HepG2 (cell line): Measurements from ENCODE around the gene IMP3. TPM values are rescaled to one million over a fixed set of nuclear protein-coding genes. Genes with fewer than 3 reads are reported as not detected.

Source experiments
- ATAC-seq: fragments of 200-7000 bp; cut with Tn5 transposase; 3 replicates; pipeline ENCODE4 v1.9.1; 2020; ENCODE audit warnings: mild to moderate bottlenecking, moderate library complexity
- BruUV-seq: library from RNA; stranded (reverse); fragments of 400-500 nt; replicated peaks from 2 replicates; lab custom pipeline; 2021; lab: Mats Ljungman, UMichigan
- CTCF ChIA-PET: fragments of 300-600 bp; formaldehyde crosslinking; extraction: SDS; loops from one replicate; lab custom pipeline; 2021; ENCODE audit warnings: low total read pairs, inconsistent platforms, low intra/inter-chr PET ratio; lab: Yijun Ruan, JAX
- POLR2A ChIA-PET: fragments of 350-600 bp; sonication (Branson Sonifier 250); formaldehyde crosslinking; loops from one replicate; lab custom pipeline; 2020; ENCODE audit warnings: antibody characterized with exemption, inconsistent platforms; lab: Yijun Ruan, JAX
- DNase-seq: peaks from one replicate; pipeline ENCODE4 v3.0.0-alpha.2; 2015; ENCODE audit warnings: low spot score
- FAIRE-seq: peaks from 3 replicates; lab custom pipeline; 2011; peaks lifted over from hg19 to GRCh38; lab: Jason Lieb, UNC
- H2AFZ ChIP-seq: one replicate; pipeline ENCODE4 v1.6.1; 2011; ENCODE audit warnings: low read length, inconsistent platforms
- H3K27ac ChIP-seq: fragments of 300-600 bp; 3 replicates; pipeline ENCODE4 v1.8.0; 2011; ENCODE audit warnings: mixed run types, mild to moderate bottlenecking, mixed read lengths, low read length, inconsistent platforms; ENCODE audit not compliant: insufficient read depth; ENCODE audit errors: extremely low read length
- H3K27me3 ChIP-seq, 2 experiments: fragments of 200-600 bp in 1 of 2; 2 replicates in 1 of 2; 3 replicates in 1 of 2; pipeline versions ENCODE4 v1.6.0 to v1.8.0; 2011; ENCODE audit warnings: low read length in 2 of 2, mild to moderate bottlenecking in 2 of 2, moderate library complexity in 2 of 2, inconsistent platforms in 1 of 2; ENCODE audit not compliant: insufficient read depth in 2 of 2, control insufficient read depth in 1 of 2
- H3K36me3 ChIP-seq, 2 experiments: fragments of 200-600 bp in 1 of 2; replicated peaks in 1 of 2; 2 replicates in 1 of 2; 3 replicates in 1 of 2; pipeline versions ENCODE4 v1.5.1 to v1.8.0; 2011; ENCODE audit warnings: low read length in 2 of 2, inconsistent platforms in 1 of 2; ENCODE audit not compliant: insufficient read depth in 2 of 2, control insufficient read depth in 1 of 2
- H3K4me1 ChIP-seq: 2 replicates; pipeline ENCODE4 v1.5.1; 2012; ENCODE audit warnings: low read length, inconsistent platforms; ENCODE audit not compliant: insufficient read depth
- H3K4me2 ChIP-seq: 2 replicates; pipeline ENCODE4 v1.6.0; 2011; ENCODE audit warnings: low read depth, low read length, inconsistent platforms
- H3K4me3 ChIP-seq, 3 experiments: fragments of 200-600 bp in 1 of 3; sonication (generic), shearing (Covaris generic) in 1 of 3; replicated peaks in 1 of 3; 2 replicates each; pipeline ENCODE4 v1.5.1; 2011 to 2016; ENCODE audit warnings: low read length in 3 of 3, inconsistent platforms in 2 of 3, low read depth in 2 of 3, mild to moderate bottlenecking in 2 of 3, control low read depth in 1 of 3, mixed read lengths in 1 of 3; ENCODE audit not compliant: insufficient read depth in 1 of 3
- H3K79me2 ChIP-seq: one replicate; pipeline ENCODE4 v1.6.1; 2011; ENCODE audit warnings: low read length, inconsistent platforms; ENCODE audit not compliant: insufficient read depth
- H3K9ac ChIP-seq: 2 replicates; pipeline ENCODE4 v1.6.0; 2011; ENCODE audit warnings: mild to moderate bottlenecking, low read depth, low read length, inconsistent platforms; ENCODE audit not compliant: insufficient read depth
- H3K9me3 ChIP-seq: 2 replicates; pipeline ENCODE4 v1.5.1; 2012; ENCODE audit warnings: mild to moderate bottlenecking, low read length
- H4K20me1 ChIP-seq: 2 replicates; pipeline ENCODE4 v1.6.0; 2011; ENCODE audit warnings: inconsistent platforms, mild to moderate bottlenecking, low read length, moderate library complexity; ENCODE audit not compliant: insufficient read depth
- BORCS8-MEF2B ChIP-seq: sonication (generic); formaldehyde crosslinking; IDR thresholded peaks from 2 replicates; pipeline ENCODE4 v1.8.0; 2022; ENCODE audit warnings: mild to moderate bottlenecking, missing genetic modification reagents
- HNRNPLL ChIP-seq: fragments of 200-400 bp; formaldehyde crosslinking; IDR thresholded peaks from 2 replicates; pipeline ENCODE4 v1.6.1; 2017; ENCODE audit warnings: mild to moderate bottlenecking, low read depth, low read length; ENCODE audit not compliant: poor library complexity, severe bottlenecking
- NR3C1 ChIP-seq: sonication (generic); formaldehyde crosslinking; IDR thresholded peaks from 2 replicates; pipeline ENCODE4 v1.4.0; 2020; ENCODE audit warnings: missing genetic modification reagents
- STAG1 ChIP-seq: sonication (generic); formaldehyde crosslinking; IDR thresholded peaks from 2 replicates; pipeline ENCODE4 v1.4.0; 2020; ENCODE audit warnings: missing genetic modification reagents
- ZNF263 ChIP-seq: sonication (generic); formaldehyde crosslinking; IDR thresholded peaks from 2 replicates; pipeline ENCODE4 v1.4.0; 2020; ENCODE audit warnings: missing genetic modification reagents
- ZNF768 ChIP-seq: sonication (generic); formaldehyde crosslinking; IDR thresholded peaks from 2 replicates; pipeline ENCODE4 v1.4.0; 2020; ENCODE audit warnings: missing genetic modification reagents
- WGBS: methylation state at CpG from one replicate; pipeline ENCODE4 v1.1.6; 2017; ENCODE audit warnings: low lambda C conversion rate; 5-methylcytosine and 5-hydroxymethylcytosine counted together
- in situ Hi-C: cut with HindIII; loops from 2 replicates; pipeline ENCODE4 v1.10.0; 2017; ENCODE audit warnings: low pct_unique_long_range_greater_than_20kb; ENCODE audit not compliant: extremely low pct_ligation_motif_present
- intact Hi-C: fragments of 100-400 bp; cut with micrococcal nuclease; formaldehyde crosslinking; loops from one replicate; pipeline ENCODE4 v1.10.0; 2022; ENCODE audit not compliant: unreplicated experiment
- polyA plus RNA-seq, 8 experiments: library from polyadenylated mRNA; depleted of rRNA in 3 of 8; stranded (reverse) in 7 of 8; unstranded in 1 of 8; fragments of >200 nt; fragmentation: Illumina TruSeq in 4 of 8; extraction: Trizol in 4 of 8; gene quantifications; 2 replicates each; pipeline versions ENCODE4 v1.2.1 to v1.2.3, GENCODE V29; 2011 to 2016; ENCODE audit warnings: low read depth in 4 of 8, missing spikeins in 1 of 8, mixed read lengths in 1 of 8; ENCODE audit not compliant: insufficient read depth in 1 of 8
- total RNA-seq, 5 experiments: library from RNA; depleted of rRNA; stranded (reverse); fragments of >200 nt; fragmentation: Illumina TruSeq; extraction: Trizol; gene quantifications; 2 replicates each; pipeline ENCODE4 v1.2.3, GENCODE V29; 2016; ENCODE audit warnings: low read depth in 1 of 5
- TF ChIP-seq, protein P1 (sequence below): sonication (generic); formaldehyde crosslinking; IDR thresholded peaks from 2 replicates; pipeline ENCODE4 v1.5.1; 2020; ENCODE audit warnings: missing genetic modification reagents, mild to moderate bottlenecking, borderline replicate concordance
- TF ChIP-seq, protein P2 (sequence below): sonication (generic); formaldehyde crosslinking; IDR thresholded peaks from 2 replicates; pipeline ENCODE4 v1.4.0; 2020; ENCODE audit warnings: mild to moderate bottlenecking, missing genetic modification reagents
- TF ChIP-seq, protein P3 (sequence below): sonication (generic); formaldehyde crosslinking; IDR thresholded peaks from 2 replicates; pipeline ENCODE4 v1.8.0; 2022; ENCODE audit warnings: missing genetic modification reagents, mild to moderate bottlenecking, borderline replicate concordance

IMP3 gene
- total and polyA plus RNA-seq, 2 of the 13 experiments (the other 11 are each of a cell fraction or from before 2014, with no cell fraction given): 38.3 to 143 TPM

DNA sequence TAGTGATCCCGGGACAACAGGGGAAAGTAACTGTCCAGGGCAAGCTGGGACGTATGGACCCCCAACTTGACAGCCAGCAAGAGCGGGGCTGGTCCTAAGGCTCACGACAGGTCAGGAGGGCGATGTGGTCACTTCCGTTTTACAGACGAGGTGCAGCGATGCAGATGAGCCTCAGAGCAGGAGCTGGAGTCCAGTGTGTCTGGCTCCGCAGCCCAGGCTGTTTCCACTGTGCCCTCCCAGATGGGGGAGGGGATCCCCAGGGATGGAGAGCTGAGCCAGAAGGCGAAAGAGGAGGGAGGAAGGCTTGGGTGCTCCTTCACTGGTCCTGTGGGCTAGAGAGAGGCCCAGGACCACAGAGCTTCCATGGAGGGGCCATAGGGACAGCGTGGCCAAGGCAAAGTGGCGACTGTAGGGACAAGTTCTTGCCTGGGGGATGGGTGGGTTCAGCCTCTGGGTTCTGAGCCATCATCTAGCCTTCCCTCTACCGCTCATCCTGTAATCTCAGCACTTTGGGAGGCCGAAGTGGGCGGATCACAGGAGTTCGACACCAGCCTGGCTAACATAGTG lies 13.4 kb upstream of the IMP3 start:
- Histone ChIP-seq H3K36me3 (peaks cover 11 to 23% of the 10 kb centered on the region in 2 experiments; a peak in 4 of 5 replicates), H4K20me1 (peaks cover 32% of the 10 kb centered on the region), H3K4me3 (peak overlapping the region in 1 of 3 experiments; percentile 32; a peak in 1 of 6 replicates), H3K27ac (no peak overlapping the region), H3K4me1 (peaks cover 75% of the 10 kb centered on the region), H3K4me2 (peak overlapping the region; percentile 97; the same call in 1 of the 2 replicates), H3K9ac (no peak overlapping the region), H3K9me3 (no peaks in the 10 kb centered on the region), H3K27me3 (no peaks in the 10 kb centered on the region), H3K79me2 (peaks cover 74% of the 10 kb centered on the region), H2AFZ (no peak overlapping the region)
- intact Hi-C loops (no loop called here), in situ Hi-C loops (no loop called here)
- no peak for DNase-seq
- ATAC-seq: no peak
- ChIA-PET POLR2A (interaction anchor here (5.3 kb wide), 1 partner anchor 14 kb away, joined by 47 read pairs; the partner anchor contains the start of gene IMP3), CTCF (no interaction called here)
- WGBS: 94% methylated on average over 11 of the region's 16 CpGs
- TF ChIP-seq NR3C1 (no peak), ZNF263 (0 out of 2 replicates have a peak, but pooled peaks have one; percentile 19)
- TF ChIP-seq, protein P1, sequence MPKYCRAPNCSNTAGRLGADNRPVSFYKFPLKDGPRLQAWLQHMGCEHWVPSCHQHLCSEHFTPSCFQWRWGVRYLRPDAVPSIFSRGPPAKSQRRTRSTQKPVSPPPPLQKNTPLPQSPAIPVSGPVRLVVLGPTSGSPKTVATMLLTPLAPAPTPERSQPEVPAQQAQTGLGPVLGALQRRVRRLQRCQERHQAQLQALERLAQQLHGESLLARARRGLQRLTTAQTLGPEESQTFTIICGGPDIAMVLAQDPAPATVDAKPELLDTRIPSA (CRISPR knock-in tag): no peak
- no peak for FAIRE-seq
- BruUV-seq: no TSS peak

DNA sequence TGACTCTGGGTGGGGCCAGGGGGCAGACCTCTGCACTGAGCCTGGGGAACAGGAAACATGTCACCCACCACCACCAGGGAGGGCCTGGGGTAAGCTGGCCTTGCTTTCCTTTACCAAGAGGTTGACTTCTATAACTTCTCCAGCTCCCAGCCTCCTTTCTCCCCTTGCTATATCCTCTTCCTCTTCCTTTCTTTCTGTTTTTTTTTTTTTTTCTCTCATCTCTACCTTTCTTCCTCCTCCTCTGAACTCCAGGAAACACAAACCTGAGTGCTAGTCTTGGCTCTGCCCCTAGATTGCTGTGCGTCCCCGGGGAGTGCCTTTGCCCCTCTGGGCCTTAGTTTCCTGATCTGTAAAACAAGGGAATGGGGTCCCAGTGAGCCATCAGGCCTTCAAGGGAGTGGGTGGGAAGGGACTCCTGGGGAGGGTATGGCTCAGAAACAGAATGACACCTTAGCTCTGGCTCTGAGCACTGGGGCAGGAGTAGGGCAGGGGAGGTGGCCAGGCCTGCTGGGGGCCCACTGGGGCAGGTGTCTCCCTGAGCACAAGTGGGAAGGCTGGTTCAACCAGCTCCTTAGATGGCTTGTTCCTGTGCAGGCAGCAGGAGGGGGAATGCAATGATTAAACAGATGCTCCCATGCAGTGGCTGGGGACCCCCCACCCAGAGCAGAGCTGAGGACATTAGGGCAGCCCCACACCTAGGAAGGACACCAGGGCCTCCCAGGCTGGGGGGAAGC lies 12.0 kb upstream of the IMP3 start:
- no peak overlapping the region for H2AFZ ChIP-seq
- H3K4me2 ChIP-seq: peak overlapping the region; percentile 97
- H3K4me1 ChIP-seq: peaks cover 75% of the 10 kb centered on the region
- DNase-seq (no peak), ATAC-seq (no peak), FAIRE-seq (no peak)
- peaks cover 32% of the 10 kb centered on the region for H4K20me1 ChIP-seq
- peaks cover 76% of the 10 kb centered on the region for H3K79me2 ChIP-seq
- H3K36me3 ChIP-seq: peaks cover 4 to 11% of the 10 kb centered on the region in 2 experiments; a peak in 3 of 5 replicates
- H3K9me3 ChIP-seq: no peaks in the 10 kb centered on the region
- peak overlapping the region; percentile 44 for H3K27ac ChIP-seq
- H3K4me3 ChIP-seq: peak overlapping the region; percentile 30 to 96 (median 33)
- intact Hi-C loops (no loop called here), in situ Hi-C loops (no loop called here)
- POLR2A ChIA-PET: interaction anchor here (0.8 to 5.3 kb wide), 9 partner anchors 9 to 197 kb away, joined by 3 to 47 read pairs (median 4); partner anchors contain the start of genes IMP3 and SNUPN
- 59% methylated on average over 2 of the region's 2 CpGs for WGBS
- H3K9ac ChIP-seq: peak overlapping the region; percentile 89
- BruUV-seq: no TSS peak
- CTCF ChIA-PET: no interaction called here
- H3K27me3 ChIP-seq: no peaks in the 10 kb centered on the region; a peak in 1 of 5 replicates
- TF ChIP-seq, protein P2, sequence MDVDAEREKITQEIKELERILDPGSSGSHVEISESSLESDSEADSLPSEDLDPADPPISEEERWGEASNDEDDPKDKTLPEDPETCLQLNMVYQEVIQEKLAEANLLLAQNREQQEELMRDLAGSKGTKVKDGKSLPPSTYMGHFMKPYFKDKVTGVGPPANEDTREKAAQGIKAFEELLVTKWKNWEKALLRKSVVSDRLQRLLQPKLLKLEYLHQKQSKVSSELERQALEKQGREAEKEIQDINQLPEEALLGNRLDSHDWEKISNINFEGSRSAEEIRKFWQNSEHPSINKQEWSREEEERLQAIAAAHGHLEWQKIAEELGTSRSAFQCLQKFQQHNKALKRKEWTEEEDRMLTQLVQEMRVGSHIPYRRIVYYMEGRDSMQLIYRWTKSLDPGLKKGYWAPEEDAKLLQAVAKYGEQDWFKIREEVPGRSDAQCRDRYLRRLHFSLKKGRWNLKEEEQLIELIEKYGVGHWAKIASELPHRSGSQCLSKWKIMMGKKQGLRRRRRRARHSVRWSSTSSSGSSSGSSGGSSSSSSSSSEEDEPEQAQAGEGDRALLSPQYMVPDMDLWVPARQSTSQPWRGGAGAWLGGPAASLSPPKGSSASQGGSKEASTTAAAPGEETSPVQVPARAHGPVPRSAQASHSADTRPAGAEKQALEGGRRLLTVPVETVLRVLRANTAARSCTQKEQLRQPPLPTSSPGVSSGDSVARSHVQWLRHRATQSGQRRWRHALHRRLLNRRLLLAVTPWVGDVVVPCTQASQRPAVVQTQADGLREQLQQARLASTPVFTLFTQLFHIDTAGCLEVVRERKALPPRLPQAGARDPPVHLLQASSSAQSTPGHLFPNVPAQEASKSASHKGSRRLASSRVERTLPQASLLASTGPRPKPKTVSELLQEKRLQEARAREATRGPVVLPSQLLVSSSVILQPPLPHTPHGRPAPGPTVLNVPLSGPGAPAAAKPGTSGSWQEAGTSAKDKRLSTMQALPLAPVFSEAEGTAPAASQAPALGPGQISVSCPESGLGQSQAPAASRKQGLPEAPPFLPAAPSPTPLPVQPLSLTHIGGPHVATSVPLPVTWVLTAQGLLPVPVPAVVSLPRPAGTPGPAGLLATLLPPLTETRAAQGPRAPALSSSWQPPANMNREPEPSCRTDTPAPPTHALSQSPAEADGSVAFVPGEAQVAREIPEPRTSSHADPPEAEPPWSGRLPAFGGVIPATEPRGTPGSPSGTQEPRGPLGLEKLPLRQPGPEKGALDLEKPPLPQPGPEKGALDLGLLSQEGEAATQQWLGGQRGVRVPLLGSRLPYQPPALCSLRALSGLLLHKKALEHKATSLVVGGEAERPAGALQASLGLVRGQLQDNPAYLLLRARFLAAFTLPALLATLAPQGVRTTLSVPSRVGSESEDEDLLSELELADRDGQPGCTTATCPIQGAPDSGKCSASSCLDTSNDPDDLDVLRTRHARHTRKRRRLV: no peak
- TF ChIP-seq STAG1 (no peak), HNRNPLL (peak; percentile 7), BORCS8-MEF2B (CRISPR knock-in tag) (no peak), ZNF768 (peak; percentile 91)
- TF ChIP-seq, protein P3, sequence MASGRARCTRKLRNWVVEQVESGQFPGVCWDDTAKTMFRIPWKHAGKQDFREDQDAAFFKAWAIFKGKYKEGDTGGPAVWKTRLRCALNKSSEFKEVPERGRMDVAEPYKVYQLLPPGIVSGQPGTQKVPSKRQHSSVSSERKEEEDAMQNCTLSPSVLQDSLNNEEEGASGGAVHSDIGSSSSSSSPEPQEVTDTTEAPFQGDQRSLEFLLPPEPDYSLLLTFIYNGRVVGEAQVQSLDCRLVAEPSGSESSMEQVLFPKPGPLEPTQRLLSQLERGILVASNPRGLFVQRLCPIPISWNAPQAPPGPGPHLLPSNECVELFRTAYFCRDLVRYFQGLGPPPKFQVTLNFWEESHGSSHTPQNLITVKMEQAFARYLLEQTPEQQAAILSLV (CRISPR knock-in tag): 0 out of 2 replicates have a peak, but pooled peaks have one; percentile 16
